ENCODE data around the gene DGKD.

DGKD gene

GRCh38 chr2:233455006-233455405 is 100.7 kb downstream of the DGKD start:
- H3K27me3 ChIP-seq (ENCODE audit: insufficient read depth, low read length) = no peaks in the 10 kb centered on the region
- H3K4me3 ChIP-seq (ENCODE audit: low read length) = no peak overlapping the region
- H3K27ac ChIP-seq (ENCODE audit: low read length) = no peak overlapping the region
- no peaks in the 10 kb centered on the region for H3K9me3 ChIP-seq (ENCODE audit: insufficient read depth, low read depth, low read length)
- H3K36me3 ChIP-seq (ENCODE audit: insufficient read depth, low read depth, low read length) = peaks cover 61% of the 10 kb centered on the region
- H3K9ac ChIP-seq (ENCODE audit: low read depth, low read length) = no peak overlapping the region
- no peaks in the 10 kb centered on the region for H3K4me1 ChIP-seq (ENCODE audit: insufficient read depth, low read length)

- Histone ChIP-seq H3K27me3 (ENCODE audit: insufficient read depth, low read length) (no peaks in the 10 kb centered on the region), H3K9ac (ENCODE audit: low read depth, low read length) (no peak overlapping the region), H3K9me3 (ENCODE audit: insufficient read depth, low read depth, low read length) (no peaks in the 10 kb centered on the region), H3K36me3 (ENCODE audit: insufficient read depth, low read depth, low read length) (peaks cover 65% of the 10 kb centered on the region), H3K4me1 (ENCODE audit: insufficient read depth, low read length) (no peaks in the 10 kb centered on the region), H3K27ac (ENCODE audit: low read length) (no peak overlapping the region), H3K4me3 (ENCODE audit: low read length) (no peak overlapping the region)
These were observed 101.2 kb downstream of the DGKD start for GRCh38 chr2:233455491-233455890.

GRCh38 chr2:233456111-233456510 is 101.8 kb downstream of the DGKD start:
- Histone ChIP-seq H3K9ac (ENCODE audit: low read depth, low read length) (no peak overlapping the region), H3K36me3 (ENCODE audit: insufficient read depth, low read depth, low read length) (peaks cover 65% of the 10 kb centered on the region), H3K4me1 (ENCODE audit: insufficient read depth, low read length) (no peaks in the 10 kb centered on the region), H3K9me3 (ENCODE audit: insufficient read depth, low read depth, low read length) (no peaks in the 10 kb centered on the region), H3K27me3 (ENCODE audit: insufficient read depth, low read length) (no peaks in the 10 kb centered on the region), H3K4me3 (ENCODE audit: low read length) (no peak overlapping the region), H3K27ac (ENCODE audit: low read length) (no peak overlapping the region)

GRCh38 chr2:233456934-233457333 is 102.6 kb downstream of the DGKD start:
- Histone ChIP-seq H3K36me3 (ENCODE audit: insufficient read depth, low read depth, low read length) (peaks cover 61% of the 10 kb centered on the region), H3K27ac (ENCODE audit: low read length) (no peak overlapping the region)

GRCh38 chr2:233457356-233457755 is 103.1 kb downstream of the DGKD start:
- Histone ChIP-seq H3K36me3 (ENCODE audit: insufficient read depth, low read depth, low read length) (peaks cover 61% of the 10 kb centered on the region), H3K4me3 (ENCODE audit: low read length) (no peak overlapping the region)

More at GRCh38 chr2:233456934-233457333, 102.6 kb downstream of the DGKD start:
- Histone ChIP-seq H3K27me3 (ENCODE audit: insufficient read depth, low read length) (no peaks in the 10 kb centered on the region), H3K9me3 (ENCODE audit: insufficient read depth, low read depth, low read length) (no peaks in the 10 kb centered on the region), H3K4me3 (ENCODE audit: low read length) (no peak overlapping the region), H3K4me1 (ENCODE audit: insufficient read depth, low read length) (no peaks in the 10 kb centered on the region), H3K9ac (ENCODE audit: low read depth, low read length) (no peak overlapping the region)

GRCh38 chr2:233458031-233458610 is 103.8 kb downstream of the DGKD start:
- Histone ChIP-seq H3K9me3 (ENCODE audit: insufficient read depth, low read depth, low read length) (no peaks in the 10 kb centered on the region), H3K36me3 (ENCODE audit: insufficient read depth, low read depth, low read length) (peaks cover 62% of the 10 kb centered on the region), H3K27ac (ENCODE audit: low read length) (no peak overlapping the region), H3K9ac (ENCODE audit: low read depth, low read length) (no peak overlapping the region), H3K27me3 (ENCODE audit: insufficient read depth, low read length) (no peaks in the 10 kb centered on the region), H3K4me1 (ENCODE audit: insufficient read depth, low read length) (no peaks in the 10 kb centered on the region), H3K4me3 (ENCODE audit: low read length) (no peak overlapping the region)

More at GRCh38 chr2:233457356-233457755, 103.1 kb downstream of the DGKD start:
- H3K27ac ChIP-seq (ENCODE audit: low read length) = no peak overlapping the region
- no peaks in the 10 kb centered on the region for H3K27me3 ChIP-seq (ENCODE audit: insufficient read depth, low read length)
- no peak overlapping the region for H3K9ac ChIP-seq (ENCODE audit: low read depth, low read length)
- no peaks in the 10 kb centered on the region for H3K9me3 ChIP-seq (ENCODE audit: insufficient read depth, low read depth, low read length)
- H3K4me1 ChIP-seq (ENCODE audit: insufficient read depth, low read length) = no peaks in the 10 kb centered on the region

- no peaks in the 10 kb centered on the region for H3K27me3 ChIP-seq (ENCODE audit: insufficient read depth, low read length)
- H3K27ac ChIP-seq (ENCODE audit: low read length) = no peak overlapping the region
- peaks cover 61% of the 10 kb centered on the region for H3K36me3 ChIP-seq (ENCODE audit: insufficient read depth, low read depth, low read length)
- no peak overlapping the region for H3K4me3 ChIP-seq (ENCODE audit: low read length)
- no peaks in the 10 kb centered on the region for H3K4me1 ChIP-seq (ENCODE audit: insufficient read depth, low read length)
- H3K9me3 ChIP-seq (ENCODE audit: insufficient read depth, low read depth, low read length) = no peaks in the 10 kb centered on the region
- no peak overlapping the region for H3K9ac ChIP-seq (ENCODE audit: low read depth, low read length)
These were observed 104.5 kb downstream of the DGKD start for GRCh38 chr2:233458826-233459225.

- Histone ChIP-seq H3K36me3 (ENCODE audit: insufficient read depth, low read depth, low read length) (peaks cover 65% of the 10 kb centered on the region), H3K27ac (ENCODE audit: low read length) (no peak overlapping the region), H3K4me1 (ENCODE audit: insufficient read depth, low read length) (no peaks in the 10 kb centered on the region), H3K4me3 (ENCODE audit: low read length) (no peak overlapping the region), H3K27me3 (ENCODE audit: insufficient read depth, low read length) (no peaks in the 10 kb centered on the region), H3K9me3 (ENCODE audit: insufficient read depth, low read depth, low read length) (no peaks in the 10 kb centered on the region), H3K9ac (ENCODE audit: low read depth, low read length) (no peak overlapping the region)
These were observed 105.1 kb downstream of the DGKD start for GRCh38 chr2:233459426-233459825.

GRCh38 chr2:233460726-233461441 is 106.6 kb downstream of the DGKD start:
- Histone ChIP-seq H3K27ac (ENCODE audit: low read length) (no peak overlapping the region), H3K27me3 (ENCODE audit: insufficient read depth, low read length) (no peaks in the 10 kb centered on the region), H3K9me3 (ENCODE audit: insufficient read depth, low read depth, low read length) (no peaks in the 10 kb centered on the region), H3K4me3 (ENCODE audit: low read length) (no peak overlapping the region), H3K4me1 (ENCODE audit: insufficient read depth, low read length) (no peaks in the 10 kb centered on the region), H3K36me3 (ENCODE audit: insufficient read depth, low read depth, low read length) (peaks cover 54% of the 10 kb centered on the region), H3K9ac (ENCODE audit: low read depth, low read length) (no peak overlapping the region)

GRCh38 chr2:233461481-233461891 is 107.2 kb downstream of the DGKD start:
- Histone ChIP-seq H3K27me3 (ENCODE audit: insufficient read depth, low read length) (no peaks in the 10 kb centered on the region), H3K9ac (ENCODE audit: low read depth, low read length) (no peak overlapping the region), H3K27ac (ENCODE audit: low read length) (no peak overlapping the region)

GRCh38 chr2:233462202-233462785 is 108.0 kb downstream of the DGKD start:
- H3K27me3 ChIP-seq (ENCODE audit: insufficient read depth, low read length) = no peaks in the 10 kb centered on the region
- H3K4me1 ChIP-seq (ENCODE audit: insufficient read depth, low read length) = no peaks in the 10 kb centered on the region
- H3K9ac ChIP-seq (ENCODE audit: low read depth, low read length) = no peak overlapping the region
- no peak overlapping the region for H3K27ac ChIP-seq (ENCODE audit: low read length)
- H3K9me3 ChIP-seq (ENCODE audit: insufficient read depth, low read depth, low read length) = no peaks in the 10 kb centered on the region
- peaks cover 54% of the 10 kb centered on the region for H3K36me3 ChIP-seq (ENCODE audit: insufficient read depth, low read depth, low read length)
- H3K4me3 ChIP-seq (ENCODE audit: low read length) = no peak overlapping the region

More at GRCh38 chr2:233461481-233461891, 107.2 kb downstream of the DGKD start:
- Histone ChIP-seq H3K9me3 (ENCODE audit: insufficient read depth, low read depth, low read length) (no peaks in the 10 kb centered on the region), H3K36me3 (ENCODE audit: insufficient read depth, low read depth, low read length) (peaks cover 54% of the 10 kb centered on the region), H3K4me3 (ENCODE audit: low read length) (no peak overlapping the region), H3K4me1 (ENCODE audit: insufficient read depth, low read length) (no peaks in the 10 kb centered on the region)

Data from iPS-20b (cell line).